AG09309 (cell line): ENCODE data around the gene AGL.
"Not testable (repeated sequence)": the region's sequence is repeated elsewhere in the genome, so short reads cannot be mapped to it uniquely, and the experiment has no call there.

ENCODE experiments used
- DNase-seq: peaks from one replicate; pipeline ENCODE4 v3.0.0-alpha.2; 2010; ENCODE audit warnings: low read depth
- H3K4me3 ChIP-seq: 2 replicates; pipeline ENCODE4 v1.5.1; 2011; ENCODE audit warnings: mild to moderate bottlenecking, low read depth, low read length, moderate library complexity; ENCODE audit not compliant: control insufficient read depth
- CTCF ChIP-seq: IDR thresholded peaks from 2 replicates; pipeline ENCODE4 v1.5.1; 2011; ENCODE audit warnings: mild to moderate bottlenecking, low read depth, low read length, inconsistent platforms; ENCODE audit not compliant: insufficient read depth, control insufficient read depth; ENCODE audit errors: missing control alignments

AGL gene

GRCh38 chr1:99886841-99887240 lies 36.7 kb downstream of the AGL start:
- TF ChIP-seq CTCF = no peak
- DNase-seq = no peak
- H3K4me3 ChIP-seq = no peak overlapping the region

GRCh38 chr1:99887890-99888289 lies 37.7 kb downstream of the AGL start:
- no peak for DNase-seq
- TF ChIP-seq CTCF = no peak
- H3K4me3 ChIP-seq = no peak overlapping the region

- DNase-seq = no peak
- TF ChIP-seq CTCF = no peak
- H3K4me3 ChIP-seq = no peak overlapping the region
These were observed 41.8 kb downstream of the AGL start for GRCh38 chr1:99891997-99892396.

- H3K4me3 ChIP-seq, DNase-seq: not testable (repeated sequence)
These were observed 53.1 kb downstream of the AGL start for GRCh38 chr1:99903278-99903677.

- H3K4me3 ChIP-seq = no peak overlapping the region
- TF ChIP-seq CTCF = no peak
- no peak for DNase-seq
These were observed 56.4 kb downstream of the AGL start for GRCh38 chr1:99906535-99906934.

GRCh38 chr1:99917214-99917613 lies 67.1 kb downstream of the AGL start:
- no peak for TF ChIP-seq CTCF
- DNase-seq = no peak
- H3K4me3 ChIP-seq = no peak overlapping the region

GRCh38 chr1:99919220-99919619 lies 69.1 kb downstream of the AGL start:
- H3K4me3 ChIP-seq = no peak overlapping the region
- no peak for DNase-seq
- no peak for TF ChIP-seq CTCF
